ENCODE results near the gene HFM1.

DNA sequence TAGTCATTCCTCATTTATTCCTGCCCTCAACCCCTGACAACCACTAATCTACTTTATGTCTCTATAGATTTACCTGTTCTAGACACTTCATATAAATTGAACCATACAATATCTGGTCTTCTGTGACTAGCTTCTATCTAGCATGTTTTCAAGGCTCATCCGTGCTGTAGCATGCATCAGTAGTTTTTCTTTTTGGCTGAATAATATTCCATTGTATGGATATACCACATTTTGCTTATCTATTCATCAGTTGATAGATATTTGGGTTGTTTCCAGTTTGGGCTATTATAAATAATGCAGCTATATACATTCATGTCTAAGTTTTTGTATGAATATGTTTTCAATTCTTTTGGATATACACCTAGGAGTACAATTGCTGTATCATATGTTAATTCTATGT lies 101.5 kb downstream of the HFM1 start:
- TF ChIP-seq CTCF (IDR thresholded peaks at IDR 0.05) (no peak), POLR2AphosphoS5 (IDR thresholded peaks at IDR 0.05; ENCODE audit: low read depth, low read length) (no peak), REST (IDR thresholded peaks at IDR 0.05; ENCODE audit: insufficient read depth in 1 of 2, low read depth in 2 of 2, low read length in 1 of 2) (no peak)
